IMR-90 (cell line): ENCODE results near the gene DUSP2. TPM values are rescaled to one million over a fixed set of nuclear protein-coding genes. Genes with fewer than 3 reads are reported as not detected.

Experiments
- ATAC-seq: fragments of 200-7000 bp; cut with Tn5 transposase; 2 replicates; pipeline ENCODE4 v1.9.1; 2020; ENCODE audit warnings: low read depth, mild to moderate bottlenecking, moderate library complexity
- BruUV-seq: library from RNA; stranded (reverse); fragments of 400-500 nt; replicated peaks from 2 replicates; lab custom pipeline; 2021; lab: Mats Ljungman, UMichigan
- CTCF ChIA-PET: fragments of 300-600 bp; formaldehyde crosslinking; extraction: SDS; loops from one replicate; lab custom pipeline; 2021; ENCODE audit warnings: antibody characterized with exemption; lab: Yijun Ruan, JAX
- POLR2A ChIA-PET: fragments of 300-600 bp; sonication (Branson Sonifier 250); formaldehyde crosslinking; loops from one replicate; lab custom pipeline; 2022; ENCODE audit warnings: antibody characterized with exemption; ENCODE audit not compliant: unreplicated experiment; lab: Charles Lee
- DNase-seq: peaks from one replicate; pipeline ENCODE4 v3.0.0; 2013
- H2AFZ ChIP-seq: replicated peaks from 2 replicates; pipeline ENCODE3; 2013; ENCODE audit warnings: low read length, mild to moderate bottlenecking; ENCODE audit not compliant: poor library complexity
- H2AK5ac ChIP-seq: 2 replicates; pipeline ENCODE4 v1.6.1; 2013; ENCODE audit warnings: low read depth, low read length, inconsistent platforms
- H2AK9ac ChIP-seq: replicated peaks from 2 replicates; pipeline ENCODE3; 2013; ENCODE audit warnings: mild to moderate bottlenecking, low read depth, low read length, moderate library complexity; ENCODE audit not compliant: poor library complexity
- H2BK120ac ChIP-seq: 2 replicates; pipeline ENCODE4 v1.6.1; 2013; ENCODE audit warnings: low read depth, low read length, inconsistent platforms
- H2BK15ac ChIP-seq: 3 replicates; pipeline ENCODE4 v1.6.1; 2013; ENCODE audit warnings: low read depth, low read length, inconsistent platforms
- H2BK20ac ChIP-seq: 2 replicates; pipeline ENCODE4 v1.6.1; 2013; ENCODE audit warnings: low read depth, mild to moderate bottlenecking, inconsistent platforms, low read length, moderate library complexity
- H2BK5ac ChIP-seq: 2 replicates; pipeline ENCODE4 v1.6.1; 2013; ENCODE audit warnings: mild to moderate bottlenecking, low read depth, low read length, inconsistent platforms; ENCODE audit not compliant: poor library complexity, severe bottlenecking
- H3K14ac ChIP-seq: replicated peaks from 2 replicates; pipeline ENCODE4 v1.6.1; 2013; ENCODE audit warnings: low read depth, low read length, inconsistent platforms
- H3K18ac ChIP-seq: 2 replicates; pipeline ENCODE4 v1.6.1; 2013; ENCODE audit warnings: low read depth, low read length, control low read depth
- H3K23ac ChIP-seq: 2 replicates; pipeline ENCODE4 v1.6.1; 2013; ENCODE audit warnings: low read depth, low read length, inconsistent platforms
- H3K27ac ChIP-seq: 2 replicates; pipeline ENCODE4 v1.5.1; 2013; ENCODE audit warnings: mild to moderate bottlenecking, control low read depth, low read length; ENCODE audit not compliant: insufficient read depth
- H3K27me3 ChIP-seq: 2 replicates; pipeline ENCODE4 v1.6.1; 2013; ENCODE audit warnings: low read length; ENCODE audit not compliant: control insufficient read depth, insufficient read depth
- H3K36me3 ChIP-seq: 2 replicates; pipeline ENCODE4 v1.6.1; 2013; ENCODE audit warnings: low read length, mixed read lengths; ENCODE audit not compliant: control insufficient read depth, insufficient read depth
- H3K4ac ChIP-seq: 2 replicates; pipeline ENCODE4 v1.6.1; 2013; ENCODE audit warnings: low read depth, low read length, inconsistent platforms
- H3K4me1 ChIP-seq: 2 replicates; pipeline ENCODE4 v1.6.1; 2013; ENCODE audit warnings: low read length, mixed read lengths; ENCODE audit not compliant: control insufficient read depth, insufficient read depth
- H3K4me2 ChIP-seq: 2 replicates; pipeline ENCODE4 v1.6.1; 2013; ENCODE audit warnings: low read depth, mild to moderate bottlenecking, control low read depth, low read length, moderate library complexity
- H3K4me3 ChIP-seq: 2 replicates; pipeline ENCODE4 v1.5.1; 2013; ENCODE audit warnings: low read depth, mild to moderate bottlenecking, control low read depth, low read length, moderate library complexity; ENCODE audit not compliant: insufficient read depth
- H3K56ac ChIP-seq: 2 replicates; pipeline ENCODE4 v1.6.1; 2013; ENCODE audit warnings: low read length, inconsistent platforms; ENCODE audit not compliant: insufficient read depth; ENCODE audit errors: extremely low read depth
- H3K79me1 ChIP-seq, 2 experiments: 2 replicates each; pipeline ENCODE4 v1.6.1; 2013; ENCODE audit warnings: low read length in 2 of 2, inconsistent platforms in 1 of 2, low read depth in 1 of 2
- H3K9ac ChIP-seq: 2 replicates; pipeline ENCODE4 v1.6.1; 2013; ENCODE audit warnings: low read depth, low read length, control low read depth
- H3K9me1 ChIP-seq: 2 replicates; pipeline ENCODE4 v1.6.1; 2013; ENCODE audit warnings: low read length, inconsistent platforms; ENCODE audit not compliant: insufficient read depth
- H3K9me3 ChIP-seq: 2 replicates; pipeline ENCODE4 v1.6.1; 2013; ENCODE audit warnings: low read length; ENCODE audit not compliant: control insufficient read depth, insufficient read depth
- H4K20me1 ChIP-seq: 2 replicates; pipeline ENCODE4 v1.6.1; 2013; ENCODE audit warnings: low read length, inconsistent platforms; ENCODE audit not compliant: insufficient read depth
- H4K5ac ChIP-seq: 2 replicates; pipeline ENCODE4 v1.6.1; 2013; ENCODE audit warnings: mild to moderate bottlenecking, low read depth, low read length, control low read depth
- H4K8ac ChIP-seq, 2 experiments: 2 replicates each; pipeline ENCODE4 v1.6.1; 2013; ENCODE audit warnings: low read depth in 2 of 2, low read length in 2 of 2, control low read depth in 1 of 2, inconsistent platforms in 1 of 2
- H4K91ac ChIP-seq: 2 replicates; pipeline ENCODE4 v1.6.1; 2013; ENCODE audit warnings: low read depth, low read length, inconsistent platforms; ENCODE audit not compliant: insufficient read depth
- BHLHE40 ChIP-seq: fragments of 150-350 bp; IDR thresholded peaks from 2 replicates; pipeline ENCODE4 v1.6.1; 2016; ENCODE audit warnings: mild to moderate bottlenecking, low read depth, low read length
- CEBPB ChIP-seq: IDR thresholded peaks from 2 replicates; pipeline ENCODE4 v1.6.1; 2012; ENCODE audit warnings: low read depth, low read length, improper control_type of control experiment
- CHD1 ChIP-seq: IDR thresholded peaks from 2 replicates; pipeline ENCODE4 v1.6.1; 2012; ENCODE audit warnings: low read depth, low read length, improper control_type of control experiment
- CTCF ChIP-seq: conservative IDR thresholded peaks from 2 replicates; pipeline ENCODE4 v1.5.1; 2012; ENCODE audit warnings: mild to moderate bottlenecking, low read depth, low read length, improper control_type of control experiment
- ELK1 ChIP-seq: fragments of 150-350 bp; IDR thresholded peaks from 2 replicates; pipeline ENCODE4 v1.6.1; 2016; ENCODE audit warnings: low read depth, mild to moderate bottlenecking, low read length, moderate library complexity, borderline replicate concordance
- FOS ChIP-seq: fragments of 150-350 bp; IDR thresholded peaks from 2 replicates; pipeline ENCODE4 v1.6.1; 2016; ENCODE audit warnings: low read depth, low read length
- MAFK ChIP-seq: IDR thresholded peaks from 2 replicates; pipeline ENCODE4 v1.6.1; 2012; ENCODE audit warnings: low read depth, low read length, improper control_type of control experiment
- MAZ ChIP-seq: IDR thresholded peaks from 2 replicates; pipeline ENCODE4 v1.6.1; 2012; ENCODE audit warnings: low read depth, mild to moderate bottlenecking, low read length, improper control_type of control experiment, moderate library complexity, borderline replicate concordance
- MXI1 ChIP-seq: IDR thresholded peaks from 2 replicates; pipeline ENCODE4 v1.6.1; 2012; ENCODE audit warnings: low read depth, mild to moderate bottlenecking, low read length, moderate library complexity, borderline replicate concordance
- NFE2L2 ChIP-seq: fragments of 150-350 bp; IDR thresholded peaks from 2 replicates; pipeline ENCODE4 v1.6.1; 2016; ENCODE audit warnings: low read depth, mild to moderate bottlenecking, low read length
- POLR2A ChIP-seq: IDR thresholded peaks from 2 replicates; pipeline ENCODE4 v1.6.1; 2012; ENCODE audit warnings: mild to moderate bottlenecking, low read depth, low read length
- RAD21 ChIP-seq: IDR thresholded peaks from 2 replicates; pipeline ENCODE4 v1.6.1; 2012; ENCODE audit warnings: low read length, improper control_type of control experiment
- RCOR1 ChIP-seq: IDR thresholded peaks from 2 replicates; pipeline ENCODE4 v1.6.1; 2012; ENCODE audit warnings: mild to moderate bottlenecking, low read length, improper control_type of control experiment; ENCODE audit not compliant: insufficient replicate concordance
- RFX5 ChIP-seq: IDR thresholded peaks from 2 replicates; pipeline ENCODE4 v1.8.0; 2012; ENCODE audit warnings: low read depth, mild to moderate bottlenecking, low read length, moderate library complexity
- SMC3 ChIP-seq: fragments of 150-350 bp; IDR thresholded peaks from 2 replicates; pipeline ENCODE4 v1.6.1; 2016; ENCODE audit warnings: low read depth, mild to moderate bottlenecking, antibody characterized with exemption, low read length, moderate library complexity
- WGBS, 2 experiments: methylation state at CpG; one replicate each; pipeline versions ENCODE4 v1.1.5 to v1.1.7; 2013; ENCODE audit warnings: missing lambda C conversion rate in 2 of 2; ENCODE audit not compliant: insufficient read length in 1 of 2; ENCODE audit errors: extremely low coverage in 2 of 2; 5-methylcytosine and 5-hydroxymethylcytosine counted together
- dilution Hi-C: fragments of 300-500 bp; cut with HindIII; formaldehyde crosslinking; loops from one replicate; pipeline ENCODE4 v1.14.3; 2018; ENCODE audit warnings: low sequenced_read_pairs; ENCODE audit not compliant: unreplicated experiment
- in situ Hi-C: fragments of 300-500 bp; cut with MboI; formaldehyde crosslinking; loops from 3 replicates; pipeline ENCODE4 v1.14.3; 2019; ENCODE audit warnings: low sequenced_read_pairs, inconsistent platforms, mixed read lengths
- intact Hi-C: fragments of 100-400 bp; cut with micrococcal nuclease; formaldehyde crosslinking; loops from 2 replicates; pipeline ENCODE4 v1.10.0; 2022
- polyA plus RNA-seq, 3 experiments: library from polyadenylated mRNA; depleted of rRNA; stranded (reverse); fragments of >200 nt; gene quantifications; 2 replicates each; pipeline ENCODE4 v1.2.3, GENCODE V29; 2012; ENCODE audit warnings: low replicate concordance in 1 of 3
- total RNA-seq: library from RNA; depleted of rRNA; stranded (reverse); fragments of >200 nt; gene quantifications from 2 replicates; pipeline ENCODE4 v1.2.3, GENCODE V29; 2012
- TF ChIP-seq, protein P1 (sequence below): fragments of 150-350 bp; IDR thresholded peaks from 2 replicates; pipeline ENCODE4 v1.6.1; 2017; ENCODE audit warnings: mild to moderate bottlenecking, antibody characterized with exemption, low read length, low read depth

DUSP2 gene
- total and polyA plus RNA-seq, 2 of the 4 experiments (the other 2 are of a cell fraction): 1.8 to 3.8 TPM

GRCh38 chr2:96116424-96116878 is 28.8 kb downstream of the DUSP2 start, which contains the start of gene ADRA2B:
Gene ADRA2B, minus strand, starts transcription at chr2:96116571. Its CDS starts 422 bp downstream, at chr2:96116149.
- Histone ChIP-seq H3K4me1 (peaks cover 2% of the 10 kb centered on the region; the same call in 1 of the 2 replicates), H3K23ac (no peak within 1 kb of the TSS; the same call in none of the 2 replicates), H4K5ac (no peak within 1 kb of the TSS), H3K36me3 (no peaks in the 10 kb centered on the region), H2BK120ac (no peak within 1 kb of the TSS), H4K91ac (no peak within 1 kb of the TSS), H3K27me3 (peaks cover 84% of the 10 kb centered on the region), H2BK20ac (no peak within 1 kb of the TSS), H2BK15ac (no peak within 1 kb of the TSS), H3K9ac (no peak within 1 kb of the TSS), H3K9me3 (no peaks in the 10 kb centered on the region; the same call in 1 of the 2 replicates), H2AK5ac (no peak within 1 kb of the TSS), H3K27ac (no peak within 1 kb of the TSS), H3K4ac (no peak within 1 kb of the TSS), H3K79me1 (no peaks in the 10 kb centered on the region), H4K8ac (no peak within 1 kb of the TSS), H4K20me1 (0 out of 2 replicates have a peak, but pooled peaks cover 4% of the 10 kb centered on the region), H3K4me2 (peak within 1 kb of the TSS; percentile 91), H3K4me3 (0 out of 2 replicates have a peak within 1 kb of the TSS, but pooled peaks have one; percentile 8), H2BK5ac (no peak within 1 kb of the TSS), H2AFZ (peak within 1 kb of the TSS; percentile 91), H3K56ac (no peak within 1 kb of the TSS), H2AK9ac (peak within 1 kb of the TSS; percentile 72), H3K18ac (no peak within 1 kb of the TSS), H3K14ac (no peak within 1 kb of the TSS), H3K9me1 (no peaks in the 10 kb centered on the region)
- in situ Hi-C loops (loop anchor here (25.0 kb wide), 1 partner anchor 104 kb away; no protein-coding TSS in a partner anchor), dilution Hi-C loops (no loop called here), intact Hi-C loops (no loop called here)
- POLR2A ChIA-PET: no interaction called here
- 0% methylated on average over 17 of the region's 64 CpGs; no CpG with 5 or more reads in 1 of the 2 experiments for WGBS, 2 experiments
- DNase-seq (no peak), ATAC-seq (peak; percentile 57)
- CTCF ChIA-PET: interaction anchor here (0.6 to 1.7 kb wide), 7 partner anchors 10 to 124 kb away, joined by 3 to 5 read pairs (median 4); no protein-coding TSS in a partner anchor
- TF ChIP-seq CTCF: no peak
- TF ChIP-seq FOS: no peak
- no peak for TF ChIP-seq MAFK
- TF ChIP-seq BHLHE40: no peak
- TF ChIP-seq MXI1: no peak
- TF ChIP-seq RAD21: no peak
- no peak for TF ChIP-seq POLR2A
- TF ChIP-seq RFX5: no peak
- TF ChIP-seq NFE2L2: no peak
- TF ChIP-seq CHD1: no peak
- no peak for TF ChIP-seq RCOR1
- no peak for TF ChIP-seq ELK1
- TF ChIP-seq, protein P1, sequence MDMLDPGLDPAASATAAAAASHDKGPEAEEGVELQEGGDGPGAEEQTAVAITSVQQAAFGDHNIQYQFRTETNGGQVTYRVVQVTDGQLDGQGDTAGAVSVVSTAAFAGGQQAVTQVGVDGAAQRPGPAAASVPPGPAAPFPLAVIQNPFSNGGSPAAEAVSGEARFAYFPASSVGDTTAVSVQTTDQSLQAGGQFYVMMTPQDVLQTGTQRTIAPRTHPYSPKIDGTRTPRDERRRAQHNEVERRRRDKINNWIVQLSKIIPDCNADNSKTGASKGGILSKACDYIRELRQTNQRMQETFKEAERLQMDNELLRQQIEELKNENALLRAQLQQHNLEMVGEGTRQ: no peak
- no peak for TF ChIP-seq CEBPB
- TF ChIP-seq MAZ: no peak
- TF ChIP-seq SMC3: no peak
- BruUV-seq: no TSS peak
